HEK293 (cell line): ENCODE results near the gene NPTX1.
A peak's percentile ranks its signal among the peaks of the same experiment; 100 is the strongest.

Experiments used
- AEBP2 ChIP-seq: fragments of 450-650 bp; formaldehyde crosslinking; IDR thresholded peaks from 2 replicates; pipeline ENCODE4 v1.5.1; 2016; ENCODE audit warnings: missing biosample characterization, missing genetic modification characterization, borderline replicate concordance
- FEZF1 ChIP-seq: fragments of 450-650 bp; formaldehyde crosslinking; IDR thresholded peaks from 2 replicates; pipeline ENCODE4 v1.5.1; 2016; ENCODE audit warnings: missing biosample characterization, missing genetic modification characterization
- GLIS1 ChIP-seq: fragments of 450-650 bp; formaldehyde crosslinking; IDR thresholded peaks from 2 replicates; pipeline ENCODE4 v1.5.1; 2016; ENCODE audit warnings: missing biosample characterization, missing genetic modification characterization
- KLF17 ChIP-seq: fragments of 450-650 bp; formaldehyde crosslinking; IDR thresholded peaks from 2 replicates; pipeline ENCODE4 v1.5.1; 2016; ENCODE audit warnings: missing biosample characterization, missing genetic modification characterization
- KLF9 ChIP-seq: fragments of 450-650 bp; formaldehyde crosslinking; IDR thresholded peaks from 2 replicates; pipeline ENCODE4 v1.5.1; 2016; ENCODE audit warnings: missing biosample characterization, missing genetic modification characterization, low read depth
- PBX3 ChIP-seq: sonication (generic); formaldehyde crosslinking; IDR thresholded peaks from 2 replicates; pipeline ENCODE4 v1.8.1; 2022; ENCODE audit warnings: mild to moderate bottlenecking, moderate library complexity, missing genetic modification reagents
- PRDM1 ChIP-seq: fragments of 450-650 bp; formaldehyde crosslinking; IDR thresholded peaks from 2 replicates; pipeline ENCODE4; 2016; ENCODE audit warnings: missing biosample characterization, missing genetic modification characterization
- TRIM28 ChIP-seq: IDR thresholded peaks from 2 replicates; pipeline ENCODE4 v1.6.1; 2011; ENCODE audit warnings: low read length, control low read depth, borderline replicate concordance
- ZBTB7A ChIP-seq: fragments of 450-650 bp; formaldehyde crosslinking; IDR thresholded peaks from 2 replicates; pipeline ENCODE4 v1.5.1; 2016; ENCODE audit warnings: low read depth, missing biosample characterization, missing genetic modification characterization
- ZNF114 ChIP-seq: fragments of 450-650 bp; formaldehyde crosslinking; IDR thresholded peaks from 2 replicates; pipeline ENCODE4 v1.5.0; 2017; ENCODE audit warnings: missing biosample characterization, missing genetic modification characterization
- ZNF138 ChIP-seq: fragments of 450-650 bp; formaldehyde crosslinking; IDR thresholded peaks from 2 replicates; pipeline ENCODE4 v1.5.1; 2016; ENCODE audit warnings: missing biosample characterization, missing genetic modification characterization, borderline replicate concordance
- ZNF266 ChIP-seq: fragments of 450-650 bp; formaldehyde crosslinking; IDR thresholded peaks from 2 replicates; pipeline ENCODE4 v1.5.1; 2016; ENCODE audit warnings: missing biosample characterization, missing genetic modification characterization, low read depth
- ZNF513 ChIP-seq: fragments of 450-650 bp; IDR thresholded peaks from 2 replicates; pipeline ENCODE4 v1.5.1; 2018; ENCODE audit warnings: missing biosample characterization, missing genetic modification characterization
- ZNF548 ChIP-seq: fragments of 450-650 bp; formaldehyde crosslinking; IDR thresholded peaks from 2 replicates; pipeline ENCODE4 v1.5.1; 2016; ENCODE audit warnings: missing biosample characterization, missing genetic modification characterization
- ZNF660 ChIP-seq: fragments of 450-650 bp; IDR thresholded peaks from 2 replicates; pipeline ENCODE4 v1.5.1; 2018; ENCODE audit warnings: missing biosample characterization, mild to moderate bottlenecking, missing genetic modification characterization
- ZNF830 ChIP-seq: fragments of 450-650 bp; IDR thresholded peaks from 2 replicates; pipeline ENCODE4 v1.5.0; 2018; ENCODE audit warnings: missing biosample characterization, missing genetic modification characterization, low read depth, mild to moderate bottlenecking, moderate library complexity
- TF ChIP-seq, protein P1 (sequence below): fragments of 450-650 bp; IDR thresholded peaks from 2 replicates; pipeline ENCODE4 v1.5.1; 2018; ENCODE audit warnings: missing biosample characterization, mild to moderate bottlenecking, missing genetic modification characterization
- TF ChIP-seq, protein P2 (sequence below): fragments of 450-650 bp; formaldehyde crosslinking; IDR thresholded peaks from 2 replicates; pipeline ENCODE4 v1.5.1; 2017; ENCODE audit warnings: missing biosample characterization, missing genetic modification characterization
- TF ChIP-seq, protein P3 (sequence below): fragments of 450-650 bp; formaldehyde crosslinking; IDR thresholded peaks from 2 replicates; pipeline ENCODE4 v1.5.1; 2017; ENCODE audit warnings: missing biosample characterization, missing genetic modification characterization

Gene NPTX1

DNA sequence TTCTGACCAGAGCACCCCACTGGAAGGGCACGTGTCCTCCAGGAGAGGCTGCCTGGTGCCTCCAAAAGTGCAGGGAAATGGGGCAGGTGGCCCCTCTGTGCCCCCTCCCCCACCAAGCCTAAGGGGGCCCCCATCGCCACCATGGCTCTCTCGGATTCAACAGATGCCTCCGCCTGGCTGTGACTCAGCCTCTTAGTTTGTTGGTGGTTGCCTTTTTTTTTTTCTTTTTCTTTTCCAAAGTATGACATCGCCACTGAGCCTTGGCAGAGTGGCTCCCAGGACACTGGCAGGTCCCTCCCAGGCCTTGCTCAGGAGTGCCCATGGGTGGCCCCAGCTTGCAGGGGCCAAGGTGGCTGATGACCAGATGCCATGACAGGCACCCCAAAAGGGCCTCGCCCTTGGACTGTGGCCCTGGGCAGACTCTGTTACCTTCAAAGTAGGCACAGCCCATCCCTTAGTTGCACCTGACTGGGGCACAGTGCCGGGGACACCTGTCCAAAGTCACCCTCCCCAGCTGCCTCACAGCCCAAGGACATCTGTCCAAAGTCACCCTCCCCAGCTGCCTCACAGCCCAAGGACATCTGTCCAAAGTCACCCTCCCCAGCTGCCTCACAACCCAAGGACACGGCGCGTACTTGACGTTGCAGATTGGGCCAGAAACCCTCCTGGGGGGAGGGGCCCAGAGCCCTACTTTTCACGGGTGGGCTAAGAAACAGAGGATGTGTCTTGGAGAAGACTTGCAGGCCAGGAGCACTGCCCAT is 29.6 kb downstream of the NPTX1 start (continued):
- no peak for TF ChIP-seq TRIM28
- TF ChIP-seq, protein P1, sequence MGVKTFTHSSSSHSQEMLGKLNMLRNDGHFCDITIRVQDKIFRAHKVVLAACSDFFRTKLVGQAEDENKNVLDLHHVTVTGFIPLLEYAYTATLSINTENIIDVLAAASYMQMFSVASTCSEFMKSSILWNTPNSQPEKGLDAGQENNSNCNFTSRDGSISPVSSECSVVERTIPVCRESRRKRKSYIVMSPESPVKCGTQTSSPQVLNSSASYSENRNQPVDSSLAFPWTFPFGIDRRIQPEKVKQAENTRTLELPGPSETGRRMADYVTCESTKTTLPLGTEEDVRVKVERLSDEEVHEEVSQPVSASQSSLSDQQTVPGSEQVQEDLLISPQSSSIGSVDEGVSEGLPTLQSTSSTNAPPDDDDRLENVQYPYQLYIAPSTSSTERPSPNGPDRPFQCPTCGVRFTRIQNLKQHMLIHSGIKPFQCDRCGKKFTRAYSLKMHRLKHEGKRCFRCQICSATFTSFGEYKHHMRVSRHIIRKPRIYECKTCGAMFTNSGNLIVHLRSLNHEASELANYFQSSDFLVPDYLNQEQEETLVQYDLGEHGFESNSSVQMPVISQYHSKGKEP (tag by site-specific recombination) = no peak
- TF ChIP-seq PBX3 (CRISPR knock-in tag) = no peak
- TF ChIP-seq, protein P2, sequence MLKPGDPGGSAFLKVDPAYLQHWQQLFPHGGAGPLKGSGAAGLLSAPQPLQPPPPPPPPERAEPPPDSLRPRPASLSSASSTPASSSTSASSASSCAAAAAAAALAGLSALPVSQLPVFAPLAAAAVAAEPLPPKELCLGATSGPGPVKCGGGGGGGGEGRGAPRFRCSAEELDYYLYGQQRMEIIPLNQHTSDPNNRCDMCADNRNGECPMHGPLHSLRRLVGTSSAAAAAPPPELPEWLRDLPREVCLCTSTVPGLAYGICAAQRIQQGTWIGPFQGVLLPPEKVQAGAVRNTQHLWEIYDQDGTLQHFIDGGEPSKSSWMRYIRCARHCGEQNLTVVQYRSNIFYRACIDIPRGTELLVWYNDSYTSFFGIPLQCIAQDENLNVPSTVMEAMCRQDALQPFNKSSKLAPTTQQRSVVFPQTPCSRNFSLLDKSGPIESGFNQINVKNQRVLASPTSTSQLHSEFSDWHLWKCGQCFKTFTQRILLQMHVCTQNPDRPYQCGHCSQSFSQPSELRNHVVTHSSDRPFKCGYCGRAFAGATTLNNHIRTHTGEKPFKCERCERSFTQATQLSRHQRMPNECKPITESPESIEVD = no peak
- no peak for TF ChIP-seq ZNF266
- TF ChIP-seq ZNF660 (tag by site-specific recombination) = no peak
- no peak for TF ChIP-seq KLF9 (tag by site-specific recombination)
- TF ChIP-seq AEBP2 = no peak
- TF ChIP-seq PRDM1 (tag by site-specific recombination) = no peak
- no peak for TF ChIP-seq ZNF138 (tag by site-specific recombination)
- TF ChIP-seq, protein P3, sequence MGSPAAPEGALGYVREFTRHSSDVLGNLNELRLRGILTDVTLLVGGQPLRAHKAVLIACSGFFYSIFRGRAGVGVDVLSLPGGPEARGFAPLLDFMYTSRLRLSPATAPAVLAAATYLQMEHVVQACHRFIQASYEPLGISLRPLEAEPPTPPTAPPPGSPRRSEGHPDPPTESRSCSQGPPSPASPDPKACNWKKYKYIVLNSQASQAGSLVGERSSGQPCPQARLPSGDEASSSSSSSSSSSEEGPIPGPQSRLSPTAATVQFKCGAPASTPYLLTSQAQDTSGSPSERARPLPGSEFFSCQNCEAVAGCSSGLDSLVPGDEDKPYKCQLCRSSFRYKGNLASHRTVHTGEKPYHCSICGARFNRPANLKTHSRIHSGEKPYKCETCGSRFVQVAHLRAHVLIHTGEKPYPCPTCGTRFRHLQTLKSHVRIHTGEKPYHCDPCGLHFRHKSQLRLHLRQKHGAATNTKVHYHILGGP (tag by site-specific recombination) = no peak
- TF ChIP-seq ZNF114 (tag by site-specific recombination) = no peak
- no peak for TF ChIP-seq ZNF513 (tag by site-specific recombination)
- TF ChIP-seq ZNF830 = no peak
- TF ChIP-seq ZBTB7A = no peak
- no peak for TF ChIP-seq KLF17
- peak; percentile 69 for TF ChIP-seq GLIS1 (tag by site-specific recombination)
- no peak for TF ChIP-seq ZNF548
- TF ChIP-seq FEZF1 (tag by site-specific recombination) = peak; percentile 42
